ENCODE data around the gene RPS2.

DNA sequence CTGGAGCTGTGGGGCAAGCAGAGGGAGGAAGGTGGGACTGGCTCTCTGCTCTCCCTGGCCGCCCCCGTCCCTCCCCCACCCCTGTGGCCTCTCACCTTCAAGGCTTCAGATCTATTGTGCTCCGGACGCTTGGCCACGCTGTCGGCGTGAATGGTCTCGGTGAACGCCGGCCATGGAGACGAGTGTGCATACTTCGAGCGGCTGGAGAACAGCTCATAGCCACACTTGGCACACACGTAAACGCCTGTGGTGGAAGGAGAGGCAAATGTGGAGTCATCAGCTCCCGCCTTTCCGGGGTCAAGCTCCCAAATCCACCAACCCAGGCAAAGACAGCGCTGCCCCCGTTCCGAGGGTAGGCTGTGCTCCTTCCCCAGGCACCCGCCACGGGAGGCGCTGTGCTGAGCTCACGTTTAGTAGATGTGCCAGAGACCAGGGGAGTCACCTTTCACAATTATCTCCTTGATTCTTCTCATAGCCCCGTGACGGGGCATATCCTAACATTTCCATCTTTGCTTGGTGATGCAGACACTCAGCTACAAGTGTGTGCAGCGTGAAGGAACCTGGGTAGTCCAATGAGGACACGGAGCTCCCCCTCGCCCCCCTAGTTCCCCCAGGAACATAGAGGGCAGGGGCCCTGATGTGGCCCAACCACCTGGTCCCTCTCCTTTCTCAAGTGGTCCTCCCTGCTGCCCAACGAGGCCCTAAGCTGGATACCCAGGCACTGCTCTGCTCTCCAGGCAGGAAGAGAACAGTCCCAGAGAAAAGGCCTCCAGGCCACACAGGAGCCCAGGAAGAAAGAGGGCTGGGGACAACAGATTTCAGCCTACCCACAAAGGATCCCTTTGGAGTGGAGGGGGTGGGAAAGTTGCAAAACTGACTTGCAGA lies 23.2 kb downstream of the RPS2 start:
- TF ChIP-seq, protein P1, sequence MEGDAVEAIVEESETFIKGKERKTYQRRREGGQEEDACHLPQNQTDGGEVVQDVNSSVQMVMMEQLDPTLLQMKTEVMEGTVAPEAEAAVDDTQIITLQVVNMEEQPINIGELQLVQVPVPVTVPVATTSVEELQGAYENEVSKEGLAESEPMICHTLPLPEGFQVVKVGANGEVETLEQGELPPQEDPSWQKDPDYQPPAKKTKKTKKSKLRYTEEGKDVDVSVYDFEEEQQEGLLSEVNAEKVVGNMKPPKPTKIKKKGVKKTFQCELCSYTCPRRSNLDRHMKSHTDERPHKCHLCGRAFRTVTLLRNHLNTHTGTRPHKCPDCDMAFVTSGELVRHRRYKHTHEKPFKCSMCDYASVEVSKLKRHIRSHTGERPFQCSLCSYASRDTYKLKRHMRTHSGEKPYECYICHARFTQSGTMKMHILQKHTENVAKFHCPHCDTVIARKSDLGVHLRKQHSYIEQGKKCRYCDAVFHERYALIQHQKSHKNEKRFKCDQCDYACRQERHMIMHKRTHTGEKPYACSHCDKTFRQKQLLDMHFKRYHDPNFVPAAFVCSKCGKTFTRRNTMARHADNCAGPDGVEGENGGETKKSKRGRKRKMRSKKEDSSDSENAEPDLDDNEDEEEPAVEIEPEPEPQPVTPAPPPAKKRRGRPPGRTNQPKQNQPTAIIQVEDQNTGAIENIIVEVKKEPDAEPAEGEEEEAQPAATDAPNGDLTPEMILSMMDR (IDR thresholded peaks at IDR 0.05; ENCODE audit: low read length), result peak; percentile 60
- no peak for TF ChIP-seq EZH2 (IDR thresholded peaks at IDR 0.05; ENCODE audit: borderline replicate concordance, low read length)

All from OCI-LY1 (cell line).